Measurements from ENCODE around the gene RETN. TPM values are rescaled to one million over a fixed set of nuclear protein-coding genes. Genes with fewer than 3 reads are reported as not detected.

The RETN gene
- total and polyA plus RNA-seq, 2 experiments from 2014 or later = not detected

DNA sequence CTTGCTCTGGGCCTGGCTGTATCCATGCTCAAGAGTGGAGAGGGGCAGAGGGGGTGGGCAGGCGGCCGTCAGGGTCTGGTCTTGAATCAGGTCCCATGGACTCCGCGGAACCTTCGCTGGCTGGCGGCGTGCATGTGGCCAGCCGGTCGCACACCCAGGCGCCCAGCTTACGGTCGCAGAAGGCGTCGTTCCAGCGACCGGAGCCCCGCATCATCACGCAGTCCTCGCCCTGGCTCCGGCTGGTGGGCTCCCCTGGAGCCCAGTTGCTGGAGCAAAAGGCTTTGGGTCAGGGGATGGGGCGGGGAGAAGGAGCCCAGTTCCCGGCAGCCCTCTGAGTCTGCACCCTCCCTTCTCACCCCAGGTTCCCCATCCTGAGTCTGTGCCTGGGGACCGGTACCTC lies 20.3 kb downstream of the RETN start:
- TF ChIP-seq, protein P1, sequence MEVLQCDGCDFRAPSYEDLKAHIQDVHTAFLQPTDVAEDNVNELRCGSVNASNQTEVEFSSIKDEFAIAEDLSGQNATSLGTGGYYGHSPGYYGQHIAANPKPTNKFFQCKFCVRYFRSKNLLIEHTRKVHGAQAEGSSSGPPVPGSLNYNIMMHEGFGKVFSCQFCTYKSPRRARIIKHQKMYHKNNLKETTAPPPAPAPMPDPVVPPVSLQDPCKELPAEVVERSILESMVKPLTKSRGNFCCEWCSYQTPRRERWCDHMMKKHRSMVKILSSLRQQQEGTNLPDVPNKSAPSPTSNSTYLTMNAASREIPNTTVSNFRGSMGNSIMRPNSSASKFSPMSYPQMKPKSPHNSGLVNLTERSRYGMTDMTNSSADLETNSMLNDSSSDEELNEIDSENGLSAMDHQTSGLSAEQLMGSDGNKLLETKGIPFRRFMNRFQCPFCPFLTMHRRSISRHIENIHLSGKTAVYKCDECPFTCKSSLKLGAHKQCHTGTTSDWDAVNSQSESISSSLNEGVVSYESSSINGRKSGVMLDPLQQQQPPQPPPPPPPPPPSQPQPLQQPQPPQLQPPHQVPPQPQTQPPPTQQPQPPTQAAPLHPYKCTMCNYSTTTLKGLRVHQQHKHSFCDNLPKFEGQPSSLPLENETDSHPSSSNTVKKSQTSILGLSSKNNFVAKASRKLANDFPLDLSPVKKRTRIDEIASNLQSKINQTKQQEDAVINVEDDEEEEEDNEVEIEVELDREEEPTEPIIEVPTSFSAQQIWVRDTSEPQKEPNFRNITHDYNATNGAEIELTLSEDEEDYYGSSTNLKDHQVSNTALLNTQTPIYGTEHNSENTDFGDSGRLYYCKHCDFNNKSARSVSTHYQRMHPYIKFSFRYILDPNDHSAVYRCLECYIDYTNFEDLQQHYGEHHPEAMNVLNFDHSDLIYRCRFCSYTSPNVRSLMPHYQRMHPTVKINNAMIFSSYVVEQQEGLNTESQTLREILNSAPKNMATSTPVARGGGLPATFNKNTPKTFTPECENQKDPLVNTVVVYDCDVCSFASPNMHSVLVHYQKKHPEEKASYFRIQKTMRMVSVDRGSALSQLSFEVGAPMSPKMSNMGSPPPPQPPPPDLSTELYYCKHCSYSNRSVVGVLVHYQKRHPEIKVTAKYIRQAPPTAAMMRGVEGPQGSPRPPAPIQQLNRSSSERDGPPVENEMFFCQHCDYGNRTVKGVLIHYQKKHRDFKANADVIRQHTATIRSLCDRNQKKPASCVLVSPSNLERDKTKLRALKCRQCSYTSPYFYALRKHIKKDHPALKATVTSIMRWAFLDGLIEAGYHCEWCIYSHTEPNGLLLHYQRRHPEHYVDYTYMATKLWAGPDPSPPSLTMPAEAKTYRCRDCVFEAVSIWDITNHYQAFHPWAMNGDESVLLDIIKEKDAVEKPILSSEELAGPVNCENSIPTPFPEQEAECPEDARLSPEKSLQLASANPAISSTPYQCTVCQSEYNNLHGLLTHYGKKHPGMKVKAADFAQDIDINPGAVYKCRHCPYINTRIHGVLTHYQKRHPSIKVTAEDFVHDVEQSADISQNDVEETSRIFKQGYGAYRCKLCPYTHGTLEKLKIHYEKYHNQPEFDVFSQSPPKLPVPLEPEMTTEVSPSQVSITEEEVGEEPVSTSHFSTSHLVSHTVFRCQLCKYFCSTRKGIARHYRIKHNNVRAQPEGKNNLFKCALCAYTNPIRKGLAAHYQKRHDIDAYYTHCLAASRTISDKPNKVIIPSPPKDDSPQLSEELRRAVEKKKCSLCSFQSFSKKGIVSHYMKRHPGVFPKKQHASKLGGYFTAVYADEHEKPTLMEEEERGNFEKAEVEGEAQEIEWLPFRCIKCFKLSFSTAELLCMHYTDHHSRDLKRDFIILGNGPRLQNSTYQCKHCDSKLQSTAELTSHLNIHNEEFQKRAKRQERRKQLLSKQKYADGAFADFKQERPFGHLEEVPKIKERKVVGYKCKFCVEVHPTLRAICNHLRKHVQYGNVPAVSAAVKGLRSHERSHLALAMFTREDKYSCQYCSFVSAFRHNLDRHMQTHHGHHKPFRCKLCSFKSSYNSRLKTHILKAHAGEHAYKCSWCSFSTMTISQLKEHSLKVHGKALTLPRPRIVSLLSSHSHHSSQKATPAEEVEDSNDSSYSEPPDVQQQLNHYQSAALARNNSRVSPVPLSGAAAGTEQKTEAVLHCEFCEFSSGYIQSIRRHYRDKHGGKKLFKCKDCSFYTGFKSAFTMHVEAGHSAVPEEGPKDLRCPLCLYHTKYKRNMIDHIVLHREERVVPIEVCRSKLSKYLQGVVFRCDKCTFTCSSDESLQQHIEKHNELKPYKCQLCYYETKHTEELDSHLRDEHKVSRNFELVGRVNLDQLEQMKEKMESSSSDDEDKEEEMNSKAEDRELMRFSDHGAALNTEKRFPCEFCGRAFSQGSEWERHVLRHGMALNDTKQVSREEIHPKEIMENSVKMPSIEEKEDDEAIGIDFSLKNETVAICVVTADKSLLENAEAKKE (CRISPR knock-in tag; IDR thresholded peaks at IDR 0.05) = no peak
- no peak for TF ChIP-seq JUNB (IDR thresholded peaks at IDR 0.05; ENCODE audit: unreplicated experiment)
- TF ChIP-seq STAT1 (IDR thresholded peaks at IDR 0.05; ENCODE audit: unreplicated experiment) = no peak
- TF ChIP-seq EZH2phosphoT487 (IDR thresholded peaks at IDR 0.05; ENCODE audit: unreplicated experiment) = no peak
- TF ChIP-seq, protein P2, sequence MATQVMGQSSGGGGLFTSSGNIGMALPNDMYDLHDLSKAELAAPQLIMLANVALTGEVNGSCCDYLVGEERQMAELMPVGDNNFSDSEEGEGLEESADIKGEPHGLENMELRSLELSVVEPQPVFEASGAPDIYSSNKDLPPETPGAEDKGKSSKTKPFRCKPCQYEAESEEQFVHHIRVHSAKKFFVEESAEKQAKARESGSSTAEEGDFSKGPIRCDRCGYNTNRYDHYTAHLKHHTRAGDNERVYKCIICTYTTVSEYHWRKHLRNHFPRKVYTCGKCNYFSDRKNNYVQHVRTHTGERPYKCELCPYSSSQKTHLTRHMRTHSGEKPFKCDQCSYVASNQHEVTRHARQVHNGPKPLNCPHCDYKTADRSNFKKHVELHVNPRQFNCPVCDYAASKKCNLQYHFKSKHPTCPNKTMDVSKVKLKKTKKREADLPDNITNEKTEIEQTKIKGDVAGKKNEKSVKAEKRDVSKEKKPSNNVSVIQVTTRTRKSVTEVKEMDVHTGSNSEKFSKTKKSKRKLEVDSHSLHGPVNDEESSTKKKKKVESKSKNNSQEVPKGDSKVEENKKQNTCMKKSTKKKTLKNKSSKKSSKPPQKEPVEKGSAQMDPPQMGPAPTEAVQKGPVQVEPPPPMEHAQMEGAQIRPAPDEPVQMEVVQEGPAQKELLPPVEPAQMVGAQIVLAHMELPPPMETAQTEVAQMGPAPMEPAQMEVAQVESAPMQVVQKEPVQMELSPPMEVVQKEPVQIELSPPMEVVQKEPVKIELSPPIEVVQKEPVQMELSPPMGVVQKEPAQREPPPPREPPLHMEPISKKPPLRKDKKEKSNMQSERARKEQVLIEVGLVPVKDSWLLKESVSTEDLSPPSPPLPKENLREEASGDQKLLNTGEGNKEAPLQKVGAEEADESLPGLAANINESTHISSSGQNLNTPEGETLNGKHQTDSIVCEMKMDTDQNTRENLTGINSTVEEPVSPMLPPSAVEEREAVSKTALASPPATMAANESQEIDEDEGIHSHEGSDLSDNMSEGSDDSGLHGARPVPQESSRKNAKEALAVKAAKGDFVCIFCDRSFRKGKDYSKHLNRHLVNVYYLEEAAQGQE (IDR thresholded peaks at IDR 0.05; ENCODE audit: unreplicated experiment) = no peak
- TF ChIP-seq POLR2AphosphoS5 (IDR thresholded peaks at IDR 0.05; ENCODE audit: low read depth) = no peak
- no peak for TF ChIP-seq ZNF114 (CRISPR knock-in tag; IDR thresholded peaks at IDR 0.05)
- no peak for TF ChIP-seq EZH2 (IDR thresholded peaks at IDR 0.05; ENCODE audit: low read depth, unreplicated experiment)
- TF ChIP-seq, protein P3, sequence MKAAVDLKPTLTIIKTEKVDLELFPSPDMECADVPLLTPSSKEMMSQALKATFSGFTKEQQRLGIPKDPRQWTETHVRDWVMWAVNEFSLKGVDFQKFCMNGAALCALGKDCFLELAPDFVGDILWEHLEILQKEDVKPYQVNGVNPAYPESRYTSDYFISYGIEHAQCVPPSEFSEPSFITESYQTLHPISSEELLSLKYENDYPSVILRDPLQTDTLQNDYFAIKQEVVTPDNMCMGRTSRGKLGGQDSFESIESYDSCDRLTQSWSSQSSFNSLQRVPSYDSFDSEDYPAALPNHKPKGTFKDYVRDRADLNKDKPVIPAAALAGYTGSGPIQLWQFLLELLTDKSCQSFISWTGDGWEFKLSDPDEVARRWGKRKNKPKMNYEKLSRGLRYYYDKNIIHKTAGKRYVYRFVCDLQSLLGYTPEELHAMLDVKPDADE (IDR thresholded peaks at IDR 0.05) = no peak
- TF ChIP-seq CREB1 (CRISPR knock-in tag; IDR thresholded peaks at IDR 0.05; ENCODE audit: low read depth) = no peak
- no peak for TF ChIP-seq CTCF (conservative IDR thresholded peaks at IDR 0.05; ENCODE audit: low read depth in 2 of 2)
- TF ChIP-seq ZNF331 (CRISPR knock-in tag; IDR thresholded peaks at IDR 0.05; ENCODE audit: low read depth) = no peak
- no peak for TF ChIP-seq NANOG (IDR thresholded peaks at IDR 0.05; ENCODE audit: borderline replicate concordance)
- Histone ChIP-seq H3K36me3 (ENCODE audit: insufficient read depth) (no peaks in the 10 kb centered on the region), H3K79me2 (replicated peaks; ENCODE audit: insufficient read depth) (no peaks in the 10 kb centered on the region), H3K4me1 (ENCODE audit: insufficient read depth) (peaks cover 7% of the 10 kb centered on the region), H3K4me2 (no peak overlapping the region), H3K4me3 (no peak overlapping the region), H3K27ac (ENCODE audit: low read depth) (no peak overlapping the region), H4K20me1 (replicated peaks; ENCODE audit: insufficient read depth) (no peaks in the 10 kb centered on the region; the same call in 1 of the 2 replicates), H3F3A (replicated peaks; ENCODE audit: low read depth) (no peaks in the 10 kb centered on the region), H3K9me2 (ENCODE audit: insufficient read depth) (peaks cover 4% of the 10 kb centered on the region; the same call in 1 of the 2 replicates), H3K27me3 (ENCODE audit: insufficient read depth) (0 out of 2 replicates have a peak, but pooled peaks cover 2% of the 10 kb centered on the region), H2AFZ (no peak overlapping the region)
- no peak overlapping the region for H3K27ac Mint-ChIP-seq
- peaks cover 13% of the 10 kb centered on the region for H3K27me3 Mint-ChIP-seq (ENCODE audit: insufficient read depth, low read depth, poor library complexity)
- H3K9me3 Mint-ChIP-seq = no peaks in the 10 kb centered on the region
- DNase-seq (ENCODE audit: low spot score) (peak; percentile 43), ATAC-seq (peak; percentile 46)
- H3K4me1 Mint-ChIP-seq = no peaks in the 10 kb centered on the region; the same call in 1 of the 3 replicates
- no peak overlapping the region for H3K4me3 Mint-ChIP-seq
- H3K36me3 Mint-ChIP-seq (ENCODE audit: low read depth) = peaks cover 11% of the 10 kb centered on the region; the same call in 2 of the 3 replicates
